ENCODE measurements around the gene ARID5B. TPM values are rescaled to one million over a fixed set of nuclear protein-coding genes. Genes with fewer than 3 reads are reported as not detected.

The ARID5B gene, protein sequence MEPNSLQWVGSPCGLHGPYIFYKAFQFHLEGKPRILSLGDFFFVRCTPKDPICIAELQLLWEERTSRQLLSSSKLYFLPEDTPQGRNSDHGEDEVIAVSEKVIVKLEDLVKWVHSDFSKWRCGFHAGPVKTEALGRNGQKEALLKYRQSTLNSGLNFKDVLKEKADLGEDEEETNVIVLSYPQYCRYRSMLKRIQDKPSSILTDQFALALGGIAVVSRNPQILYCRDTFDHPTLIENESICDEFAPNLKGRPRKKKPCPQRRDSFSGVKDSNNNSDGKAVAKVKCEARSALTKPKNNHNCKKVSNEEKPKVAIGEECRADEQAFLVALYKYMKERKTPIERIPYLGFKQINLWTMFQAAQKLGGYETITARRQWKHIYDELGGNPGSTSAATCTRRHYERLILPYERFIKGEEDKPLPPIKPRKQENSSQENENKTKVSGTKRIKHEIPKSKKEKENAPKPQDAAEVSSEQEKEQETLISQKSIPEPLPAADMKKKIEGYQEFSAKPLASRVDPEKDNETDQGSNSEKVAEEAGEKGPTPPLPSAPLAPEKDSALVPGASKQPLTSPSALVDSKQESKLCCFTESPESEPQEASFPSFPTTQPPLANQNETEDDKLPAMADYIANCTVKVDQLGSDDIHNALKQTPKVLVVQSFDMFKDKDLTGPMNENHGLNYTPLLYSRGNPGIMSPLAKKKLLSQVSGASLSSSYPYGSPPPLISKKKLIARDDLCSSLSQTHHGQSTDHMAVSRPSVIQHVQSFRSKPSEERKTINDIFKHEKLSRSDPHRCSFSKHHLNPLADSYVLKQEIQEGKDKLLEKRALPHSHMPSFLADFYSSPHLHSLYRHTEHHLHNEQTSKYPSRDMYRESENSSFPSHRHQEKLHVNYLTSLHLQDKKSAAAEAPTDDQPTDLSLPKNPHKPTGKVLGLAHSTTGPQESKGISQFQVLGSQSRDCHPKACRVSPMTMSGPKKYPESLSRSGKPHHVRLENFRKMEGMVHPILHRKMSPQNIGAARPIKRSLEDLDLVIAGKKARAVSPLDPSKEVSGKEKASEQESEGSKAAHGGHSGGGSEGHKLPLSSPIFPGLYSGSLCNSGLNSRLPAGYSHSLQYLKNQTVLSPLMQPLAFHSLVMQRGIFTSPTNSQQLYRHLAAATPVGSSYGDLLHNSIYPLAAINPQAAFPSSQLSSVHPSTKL
- total RNA-seq: 7.0 and 8.9 TPM in 2 replicates
- 5.6 and 6.2 TPM in 2 replicates for polyA plus RNA-seq
- 5.0 TPM in 2 replicates for polyA plus RNA-seq (2011; cell fraction: cytosol; rRNA removed)
- polyA plus RNA-seq (2011; cell fraction: nucleus; rRNA removed): 9.5 and 13.1 TPM in 2 replicates
- polyA plus RNA-seq (2012): 2.5 and 4.6 TPM in 2 replicates
- polyA minus RNA-seq: 17.0 and 23.2 TPM in 2 replicates
- 14.1 TPM for polyA minus RNA-seq (2011; cell fraction: cytosol; rRNA and poly(A)+ RNA removed)
- polyA minus RNA-seq (2011; cell fraction: nucleus; rRNA and poly(A)+ RNA removed): 33.5 and 35.0 TPM in 2 replicates
- Bru-seq, nascent RNA: percentile 65 among the genes with signal in this experiment
- percentile 39 among the genes with signal in this experiment for BruChase-seq, experiment 1, labeled RNA remaining after a 6-hour chase
- BruChase-seq, experiment 2, labeled RNA remaining after a 2-hour chase: percentile 43 among the genes with signal in this experiment
- long read RNA-seq, partial matches to known transcripts: 2 of 6 reads
- long read RNA-seq, other reads (novel, unspliced or antisense): 4 of 6 reads

GRCh38 chr10:61900829-61901792 lies at the start of gene ARID5B:
Gene ARID5B, plus strand, starts transcription at chr10:61901699. Its CDS starts 11 bp downstream, at chr10:61901710.
- dilution Hi-C loops (cut with MboI; ENCODE audit: extremely low pct_ligation_motif_present, low sequenced_read_pairs) (no loop called here), intact Hi-C loops (cut with micrococcal nuclease) (loop anchor here (1.0 to 10.0 kb wide), 8 partner anchors 66 to 939 kb away; partner anchors contain the start of gene ZNF365)
- H3K27ac ChIP-seq (ENCODE audit: insufficient read depth, low read depth, low read length): peak within 1 kb of the TSS; percentile 97
- H3K4me1 ChIP-seq (ENCODE audit: control insufficient read depth, extremely low read depth, insufficient read depth, low read length): peaks cover 41% of the 10 kb centered on the region
- no peaks in the 10 kb centered on the region for H4K20me1 ChIP-seq (replicated peaks; ENCODE audit: control insufficient read depth, extremely low read depth, insufficient read depth, low read length)
- CTCF ChIA-PET: interaction anchor here (1.1 to 2.8 kb wide), 7 partner anchors 36 to 344 kb away, joined by 3 to 15 read pairs (median 7); no protein-coding TSS in a partner anchor
- no TSS peak for BruUV-seq (replicated peaks)
- FAIRE-seq: peak; percentile 86
- H2AFZ ChIP-seq (ENCODE audit: low read depth, low read length): peak within 1 kb of the TSS; percentile 98
- TF ChIP-seq GATA2 (IDR thresholded peaks at IDR 0.05; ENCODE audit: insufficient read depth, insufficient read length, low read depth, low read length): peak; percentile 16
- TF ChIP-seq, protein P1, sequence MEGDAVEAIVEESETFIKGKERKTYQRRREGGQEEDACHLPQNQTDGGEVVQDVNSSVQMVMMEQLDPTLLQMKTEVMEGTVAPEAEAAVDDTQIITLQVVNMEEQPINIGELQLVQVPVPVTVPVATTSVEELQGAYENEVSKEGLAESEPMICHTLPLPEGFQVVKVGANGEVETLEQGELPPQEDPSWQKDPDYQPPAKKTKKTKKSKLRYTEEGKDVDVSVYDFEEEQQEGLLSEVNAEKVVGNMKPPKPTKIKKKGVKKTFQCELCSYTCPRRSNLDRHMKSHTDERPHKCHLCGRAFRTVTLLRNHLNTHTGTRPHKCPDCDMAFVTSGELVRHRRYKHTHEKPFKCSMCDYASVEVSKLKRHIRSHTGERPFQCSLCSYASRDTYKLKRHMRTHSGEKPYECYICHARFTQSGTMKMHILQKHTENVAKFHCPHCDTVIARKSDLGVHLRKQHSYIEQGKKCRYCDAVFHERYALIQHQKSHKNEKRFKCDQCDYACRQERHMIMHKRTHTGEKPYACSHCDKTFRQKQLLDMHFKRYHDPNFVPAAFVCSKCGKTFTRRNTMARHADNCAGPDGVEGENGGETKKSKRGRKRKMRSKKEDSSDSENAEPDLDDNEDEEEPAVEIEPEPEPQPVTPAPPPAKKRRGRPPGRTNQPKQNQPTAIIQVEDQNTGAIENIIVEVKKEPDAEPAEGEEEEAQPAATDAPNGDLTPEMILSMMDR (IDR thresholded peaks at IDR 0.05; ENCODE audit: extremely low read depth in 1 of 2, insufficient read depth in 1 of 2, low read depth in 1 of 2, low read length in 2 of 2): no peak
- no peaks in the 10 kb centered on the region for H3K9me1 ChIP-seq (replicated peaks; ENCODE audit: control insufficient read depth, extremely low read depth, insufficient read depth, low read length)
- peak within 1 kb of the TSS; percentile 65 to 97 (median 92) for H3K4me3 ChIP-seq (replicated peaks in 1 of 3; ENCODE audit: insufficient read depth in 1 of 3, low read depth in 1 of 3, low read length in 3 of 3)
- H3K36me3 ChIP-seq (ENCODE audit: control insufficient read depth in 2 of 2, extremely low read depth in 1 of 2, insufficient read depth in 2 of 2, low read length in 2 of 2): no peaks in the 10 kb centered on the region
- POLR2A ChIA-PET: interaction anchor here (0.7 to 1.5 kb wide), 2 partner anchors 64 to 143 kb away, joined by 3 to 13 read pairs; no protein-coding TSS in a partner anchor
- DNase-seq (ENCODE audit: low read depth, low spot score): peak; percentile 59
- peak within 1 kb of the TSS; percentile 99 for H3K4me2 ChIP-seq (ENCODE audit: insufficient read depth, low read length)
- H3K9ac ChIP-seq (replicated peaks; ENCODE audit: extremely low read depth, insufficient read depth, low read length): peak within 1 kb of the TSS; percentile 99
- H3K27me3 ChIP-seq (ENCODE audit: control insufficient read depth in 2 of 2, insufficient read depth in 2 of 2, low read length in 2 of 2): no peaks in the 10 kb centered on the region
- H3K9me3 ChIP-seq (replicated peaks; ENCODE audit: control insufficient read depth, insufficient read depth, low read length): no peaks in the 10 kb centered on the region
- no peaks in the 10 kb centered on the region for H3K79me2 ChIP-seq (ENCODE audit: control insufficient read depth, insufficient read depth, low read length)

Measured in endothelial cell of umbilical vein (primary cell).